ENCODE results near the gene CCDC106. TPM values are rescaled to one million over a fixed set of nuclear protein-coding genes. Genes with fewer than 3 reads are reported as not detected.

The CCDC106 gene
- total RNA-seq, 1 experiment from 2014 or later: 36.0 TPM

GRCh38 chr19:55650126-55650557, 2.1 kb downstream of the CCDC106 start:
- H4K20me1 ChIP-seq (ENCODE audit: low read length): 0 out of 2 replicates have a peak, but pooled peaks cover 4% of the 10 kb centered on the region
- H3K27me3 ChIP-seq (ENCODE audit: low read length): no peaks in the 10 kb centered on the region
- TF ChIP-seq EZH2phosphoT487 (IDR thresholded peaks at IDR 0.05; ENCODE audit: borderline replicate concordance, low read length) (no peak), EZH2 (IDR thresholded peaks at IDR 0.05; ENCODE audit: low read length, unreplicated experiment) (no peak), CTCF (conservative IDR thresholded peaks at IDR 0.05; ENCODE audit: low read depth, low read length) (no peak)
- DNase-seq (no peak), ATAC-seq (no peak)
- no peak overlapping the region for H3K9ac ChIP-seq (ENCODE audit: low read length)
- H2AFZ ChIP-seq (ENCODE audit: low read length): no peak overlapping the region
- no TSS peak for BruUV-seq (replicated peaks)
- peaks cover 6% of the 10 kb centered on the region for H3K36me3 ChIP-seq (ENCODE audit: low read depth, low read length)
- CTCF ChIA-PET: no interaction called here
- H3K27ac ChIP-seq (ENCODE audit: low read length): no peak overlapping the region
- H3K9me3 ChIP-seq (ENCODE audit: low read length): no peaks in the 10 kb centered on the region
- H3K79me2 ChIP-seq (ENCODE audit: low read length): peaks cover 21% of the 10 kb centered on the region
- peaks cover 5% of the 10 kb centered on the region for H3F3A ChIP-seq (ENCODE audit: low read length, unreplicated experiment)
- H3K4me3 ChIP-seq (ENCODE audit: low read length): no peak overlapping the region
- peaks cover 19% of the 10 kb centered on the region for H3K4me1 ChIP-seq (ENCODE audit: insufficient read depth, low read length)
- H3K9me2 ChIP-seq (replicated peaks; ENCODE audit: low read length): no peaks in the 10 kb centered on the region
- POLR2A ChIA-PET (ENCODE audit: unreplicated experiment): no interaction called here
- H3K4me2 ChIP-seq (ENCODE audit: low read length): no peak overlapping the region
- intact Hi-C loops (cut with micrococcal nuclease): no loop called here

- intact Hi-C loops (cut with micrococcal nuclease): no loop called here
- Histone ChIP-seq H3K36me3 (ENCODE audit: low read depth, low read length) (peaks cover 2% of the 10 kb centered on the region; the same call in 1 of the 2 replicates), H3K9me3 (ENCODE audit: low read length) (no peaks in the 10 kb centered on the region), H3K4me2 (ENCODE audit: low read length) (no peak overlapping the region), H3K9ac (ENCODE audit: low read length) (no peak overlapping the region), H4K20me1 (ENCODE audit: low read length) (peaks cover 1% of the 10 kb centered on the region), H3K27ac (ENCODE audit: low read length) (no peak overlapping the region), H3K4me3 (ENCODE audit: low read length) (no peak overlapping the region), H3K79me2 (ENCODE audit: low read length) (peaks cover 21% of the 10 kb centered on the region), H2AFZ (ENCODE audit: low read length) (no peak overlapping the region), H3K27me3 (ENCODE audit: low read length) (no peaks in the 10 kb centered on the region), H3K4me1 (ENCODE audit: insufficient read depth, low read length) (peaks cover 15% of the 10 kb centered on the region), H3K9me2 (replicated peaks; ENCODE audit: low read length) (no peaks in the 10 kb centered on the region), H3F3A (ENCODE audit: low read length, unreplicated experiment) (peaks cover 5% of the 10 kb centered on the region)
- no TSS peak for BruUV-seq (replicated peaks)
- DNase-seq: no peak
- POLR2A ChIA-PET (ENCODE audit: unreplicated experiment): no interaction called here
- CTCF ChIA-PET: no interaction called here
- no peak for ATAC-seq
- TF ChIP-seq EZH2 (IDR thresholded peaks at IDR 0.05; ENCODE audit: low read length, unreplicated experiment) (no peak), EZH2phosphoT487 (IDR thresholded peaks at IDR 0.05; ENCODE audit: borderline replicate concordance, low read length) (no peak), CTCF (conservative IDR thresholded peaks at IDR 0.05; ENCODE audit: low read depth, low read length) (no peak)
These were observed 2.7 kb downstream of the CCDC106 start for GRCh38 chr19:55650602-55651230.

- no peak for DNase-seq
- Histone ChIP-seq H3K4me3 (ENCODE audit: low read length) (no peak overlapping the region), H3K4me1 (ENCODE audit: insufficient read depth, low read length) (peaks cover 15% of the 10 kb centered on the region), H2AFZ (ENCODE audit: low read length) (no peak overlapping the region), H3K79me2 (ENCODE audit: low read length) (peaks cover 25% of the 10 kb centered on the region), H3F3A (ENCODE audit: low read length, unreplicated experiment) (peaks cover 5% of the 10 kb centered on the region), H3K27ac (ENCODE audit: low read length) (no peak overlapping the region), H3K27me3 (ENCODE audit: low read length) (no peaks in the 10 kb centered on the region), H3K9ac (ENCODE audit: low read length) (no peak overlapping the region), H3K9me3 (ENCODE audit: low read length) (no peaks in the 10 kb centered on the region), H4K20me1 (ENCODE audit: low read length) (peaks cover 6% of the 10 kb centered on the region), H3K4me2 (ENCODE audit: low read length) (no peak overlapping the region), H3K36me3 (ENCODE audit: low read depth, low read length) (peaks cover 7% of the 10 kb centered on the region), H3K9me2 (replicated peaks; ENCODE audit: low read length) (no peaks in the 10 kb centered on the region)
- TF ChIP-seq EZH2phosphoT487 (IDR thresholded peaks at IDR 0.05; ENCODE audit: borderline replicate concordance, low read length): no peak
- TF ChIP-seq CTCF (conservative IDR thresholded peaks at IDR 0.05; ENCODE audit: low read depth, low read length): no peak
- TF ChIP-seq EZH2 (IDR thresholded peaks at IDR 0.05; ENCODE audit: low read length, unreplicated experiment): no peak
- ChIA-PET POLR2A (ENCODE audit: unreplicated experiment) (no interaction called here), CTCF (no interaction called here)
- ATAC-seq: no peak
- no TSS peak for BruUV-seq (replicated peaks)
- intact Hi-C loops (cut with micrococcal nuclease): no loop called here
These were observed 3.2 kb downstream of the CCDC106 start for GRCh38 chr19:55651236-55651635.
